Karpas-422 (cell line): ENCODE data around the gene LRP1B. TPM values are rescaled to one million over a fixed set of nuclear protein-coding genes. Genes with fewer than 3 reads are reported as not detected.

Experiments used
- DNase-seq: peaks from one replicate; pipeline ENCODE4 v3.0.0-alpha.2; 2015
- H2AFZ ChIP-seq: fragments of 200-600 bp; sonication (generic); 2 replicates; pipeline ENCODE4 v1.6.1; 2014; ENCODE audit warnings: antibody characterized with exemption, low read length, mixed read lengths
- H3K27ac ChIP-seq: fragments of 200-600 bp; sonication (generic); 2 replicates; pipeline ENCODE4 v1.5.1; 2014; ENCODE audit warnings: mild to moderate bottlenecking, low read length, moderate library complexity
- H3K27me3 ChIP-seq: fragments of 200-600 bp; sonication (generic); 2 replicates; pipeline ENCODE4 v1.6.1; 2014; ENCODE audit warnings: low read length, mixed read lengths
- H3K36me3 ChIP-seq: fragments of 200-600 bp; sonication (generic); 2 replicates; pipeline ENCODE4 v1.6.1; 2014; ENCODE audit warnings: low read length, mixed read lengths; ENCODE audit not compliant: insufficient read depth
- H3K4me1 ChIP-seq: fragments of 200-600 bp; sonication (generic); 2 replicates; pipeline ENCODE4 v1.6.1; 2014; ENCODE audit warnings: mild to moderate bottlenecking, low read length, mixed read lengths
- H3K4me2 ChIP-seq: fragments of 200-600 bp; sonication (generic); 2 replicates; pipeline ENCODE4 v1.6.1; 2014; ENCODE audit warnings: low read length, low read depth, mild to moderate bottlenecking; ENCODE audit not compliant: poor library complexity, severe bottlenecking
- H3K4me3 ChIP-seq: fragments of 200-600 bp; sonication (generic); 2 replicates; pipeline ENCODE4 v1.5.1; 2014; ENCODE audit warnings: mild to moderate bottlenecking, antibody characterized with exemption, low read length, mixed read lengths
- H3K79me2 ChIP-seq: fragments of 200-600 bp; sonication (generic); 2 replicates; pipeline ENCODE4 v1.6.1; 2014; ENCODE audit warnings: mild to moderate bottlenecking, low read length, mixed read lengths
- H3K9ac ChIP-seq: fragments of 200-600 bp; sonication (generic); 2 replicates; pipeline ENCODE4 v1.6.0; 2014; ENCODE audit warnings: low read length
- H3K9me2 ChIP-seq: fragments of 200-600 bp; sonication (generic), shearing (Covaris generic); replicated peaks from 2 replicates; pipeline ENCODE4 v1.6.0; 2014; ENCODE audit warnings: mild to moderate bottlenecking, low read length, moderate library complexity; ENCODE audit not compliant: insufficient read depth
- H3K9me3 ChIP-seq: fragments of 300-700, 200-600 bp; sonication (generic); 2 replicates; pipeline ENCODE4 v1.6.1; 2014; ENCODE audit warnings: low read length, mixed read lengths
- H4K20me1 ChIP-seq: fragments of 200-600 bp; sonication (generic); 2 replicates; pipeline ENCODE4 v1.6.1; 2014; ENCODE audit warnings: mild to moderate bottlenecking, antibody characterized with exemption, low read length, low read depth; ENCODE audit not compliant: insufficient read depth
- total RNA-seq: library from RNA; depleted of rRNA; stranded (reverse); fragments of >200 nt; shearing (Covaris generic); gene quantifications from 2 replicates; pipeline ENCODE4 v1.2.3, GENCODE V29; 2014; ENCODE audit warnings: low replicate concordance

LRP1B gene
- total RNA-seq, 1 experiment from 2014 or later = not detected

GRCh38 chr2:141280037-141280436, 850.8 kb downstream of the LRP1B start:
- H3K9me2 ChIP-seq = no peaks in the 10 kb centered on the region
- H4K20me1 ChIP-seq = no peaks in the 10 kb centered on the region
- H3K9ac ChIP-seq = no peak overlapping the region
- no peaks in the 10 kb centered on the region for H3K36me3 ChIP-seq
- DNase-seq = no peak
- H3K4me2 ChIP-seq = no peak overlapping the region
- H3K4me3 ChIP-seq = no peak overlapping the region
- H3K27me3 ChIP-seq = no peaks in the 10 kb centered on the region
- no peaks in the 10 kb centered on the region for H3K79me2 ChIP-seq
- H3K9me3 ChIP-seq = peaks cover 3% of the 10 kb centered on the region; the same call in 1 of the 2 replicates
- H3K27ac ChIP-seq = no peak overlapping the region
- H2AFZ ChIP-seq = no peak overlapping the region
- H3K4me1 ChIP-seq = no peaks in the 10 kb centered on the region

- H2AFZ ChIP-seq = no peak overlapping the region
- H3K36me3 ChIP-seq = no peaks in the 10 kb centered on the region; the same call in 1 of the 2 replicates
- H3K27me3 ChIP-seq = no peaks in the 10 kb centered on the region
- H3K9ac ChIP-seq = no peak overlapping the region
- no peak overlapping the region for H3K27ac ChIP-seq
- H3K9me3 ChIP-seq = peaks cover 27% of the 10 kb centered on the region
- DNase-seq = no peak
- H3K9me2 ChIP-seq = no peaks in the 10 kb centered on the region
- H3K79me2 ChIP-seq = no peaks in the 10 kb centered on the region
- no peak overlapping the region for H3K4me2 ChIP-seq
- no peaks in the 10 kb centered on the region for H4K20me1 ChIP-seq
- H3K4me3 ChIP-seq = no peak overlapping the region
- H3K4me1 ChIP-seq = no peaks in the 10 kb centered on the region
Measured at GRCh38 chr2:141271346-141271745, 859.5 kb downstream of the LRP1B start.

- H3K9me3 ChIP-seq = peaks cover 31% of the 10 kb centered on the region
- no peak overlapping the region for H2AFZ ChIP-seq
- no peaks in the 10 kb centered on the region for H3K4me1 ChIP-seq
- H3K9me2 ChIP-seq = no peaks in the 10 kb centered on the region
- DNase-seq = no peak
- H4K20me1 ChIP-seq = no peaks in the 10 kb centered on the region
- H3K36me3 ChIP-seq = no peaks in the 10 kb centered on the region; the same call in 1 of the 2 replicates
- H3K79me2 ChIP-seq = no peaks in the 10 kb centered on the region
- H3K9ac ChIP-seq = no peak overlapping the region
- H3K4me3 ChIP-seq = no peak overlapping the region
- H3K27me3 ChIP-seq = no peaks in the 10 kb centered on the region
- no peak overlapping the region for H3K4me2 ChIP-seq
- no peak overlapping the region for H3K27ac ChIP-seq
Measured at GRCh38 chr2:141264848-141265247, 866.0 kb downstream of the LRP1B start.

GRCh38 chr2:141260911-141261310, 869.9 kb downstream of the LRP1B start:
- no peak for DNase-seq
- no peaks in the 10 kb centered on the region for H3K9me2 ChIP-seq

GRCh38 chr2:141259683-141260082, 871.1 kb downstream of the LRP1B start:
- H3K4me2 ChIP-seq = no peak overlapping the region
- H3K79me2 ChIP-seq = no peaks in the 10 kb centered on the region
- H3K27ac ChIP-seq = no peak overlapping the region
- DNase-seq = no peak
- H3K36me3 ChIP-seq = no peaks in the 10 kb centered on the region
- H4K20me1 ChIP-seq = no peaks in the 10 kb centered on the region
- H3K4me1 ChIP-seq = no peaks in the 10 kb centered on the region
- no peaks in the 10 kb centered on the region for H3K9me2 ChIP-seq
- no peak overlapping the region for H3K9ac ChIP-seq
- no peaks in the 10 kb centered on the region for H3K27me3 ChIP-seq
- no peak overlapping the region for H3K4me3 ChIP-seq
- peaks cover 14% of the 10 kb centered on the region; the same call in 1 of the 2 replicates for H3K9me3 ChIP-seq
- H2AFZ ChIP-seq = no peak overlapping the region

More at GRCh38 chr2:141260911-141261310, 869.9 kb downstream of the LRP1B start:
- H3K9ac ChIP-seq = no peak overlapping the region
- H3K4me3 ChIP-seq = no peak overlapping the region
- no peaks in the 10 kb centered on the region for H3K79me2 ChIP-seq
- H3K9me3 ChIP-seq = peaks cover 25% of the 10 kb centered on the region
- no peaks in the 10 kb centered on the region for H4K20me1 ChIP-seq
- H3K4me2 ChIP-seq = no peak overlapping the region
- no peak overlapping the region for H3K27ac ChIP-seq
- no peaks in the 10 kb centered on the region for H3K27me3 ChIP-seq
- no peaks in the 10 kb centered on the region for H3K4me1 ChIP-seq
- H2AFZ ChIP-seq = no peak overlapping the region
- no peaks in the 10 kb centered on the region for H3K36me3 ChIP-seq

GRCh38 chr2:141242008-141242407, 888.8 kb downstream of the LRP1B start:
- DNase-seq = no peak
- H3K79me2 ChIP-seq = no peaks in the 10 kb centered on the region
- peaks cover 31% of the 10 kb centered on the region for H3K9me3 ChIP-seq
- H3K27ac ChIP-seq = no peak overlapping the region
- H3K4me1 ChIP-seq = no peaks in the 10 kb centered on the region
- H3K9me2 ChIP-seq = no peaks in the 10 kb centered on the region
- H2AFZ ChIP-seq = no peak overlapping the region
- no peak overlapping the region for H3K4me3 ChIP-seq
- no peak overlapping the region for H3K9ac ChIP-seq
- H4K20me1 ChIP-seq = no peaks in the 10 kb centered on the region
- no peaks in the 10 kb centered on the region for H3K36me3 ChIP-seq
- H3K27me3 ChIP-seq = no peaks in the 10 kb centered on the region
- no peak overlapping the region for H3K4me2 ChIP-seq

GRCh38 chr2:141226560-141226959, 904.3 kb downstream of the LRP1B start:
- no peaks in the 10 kb centered on the region for H3K36me3 ChIP-seq
- no peak overlapping the region for H2AFZ ChIP-seq
- H3K9ac ChIP-seq = no peak overlapping the region
- H3K27me3 ChIP-seq = no peaks in the 10 kb centered on the region
- no peaks in the 10 kb centered on the region for H3K79me2 ChIP-seq
- H3K27ac ChIP-seq = no peak overlapping the region
- H3K4me2 ChIP-seq = no peak overlapping the region
- H3K4me3 ChIP-seq = no peak overlapping the region
- no peaks in the 10 kb centered on the region for H4K20me1 ChIP-seq
- no peaks in the 10 kb centered on the region for H3K4me1 ChIP-seq
- DNase-seq = no peak
- H3K9me2 ChIP-seq = no peaks in the 10 kb centered on the region
- peaks cover 12% of the 10 kb centered on the region for H3K9me3 ChIP-seq

GRCh38 chr2:141207036-141207385, 923.8 kb downstream of the LRP1B start:
- Histone ChIP-seq H3K36me3 (no peaks in the 10 kb centered on the region), H3K4me2 (no peak overlapping the region), H4K20me1 (no peaks in the 10 kb centered on the region), H3K9me3 (no peaks in the 10 kb centered on the region; the same call in none of the 2 replicates), H3K4me3 (no peak overlapping the region), H3K9ac (no peak overlapping the region), H3K9me2 (no peaks in the 10 kb centered on the region), H3K27ac (no peak overlapping the region), H3K27me3 (no peaks in the 10 kb centered on the region), H3K4me1 (peaks cover 4% of the 10 kb centered on the region), H2AFZ (peak overlapping the region; percentile 71; the same call in 1 of the 2 replicates), H3K79me2 (no peaks in the 10 kb centered on the region)
- DNase-seq = no peak
